GM19463 (cell line): ENCODE results near the gene RAD23B.

Experiments
- ATAC-seq: cut with Tn5 transposase; IDR thresholded peaks from one replicate; pipeline ENCODE4 v1.9.1; 2021; ENCODE audit warnings: mild to moderate bottlenecking, moderate library complexity; ENCODE audit not compliant: unreplicated experiment

RAD23B gene

GRCh38 chr9:107368696-107369095 is 85.6 kb downstream of the RAD23B start:
- ATAC-seq: no peak

DNA sequence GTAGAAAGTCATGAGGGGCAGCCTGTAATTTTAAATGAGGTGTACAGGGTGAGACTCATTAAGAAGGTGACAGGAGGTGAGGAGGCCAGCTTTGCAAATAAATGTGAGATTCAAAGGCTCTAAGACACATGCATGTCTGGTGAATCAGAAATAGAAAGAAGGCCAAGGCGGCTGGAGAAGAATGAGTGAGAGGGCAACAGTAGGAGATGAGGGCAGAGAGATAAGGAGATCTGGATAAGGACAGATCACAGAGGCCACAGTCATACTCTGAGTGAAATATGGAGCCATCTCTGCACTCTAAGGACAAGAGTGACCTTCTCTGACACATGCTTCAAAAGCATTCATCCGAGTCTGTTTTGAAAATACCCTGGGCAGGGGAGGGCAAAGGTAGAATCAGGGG is 90.7 kb downstream of the RAD23B start:
- no peak for ATAC-seq

DNA sequence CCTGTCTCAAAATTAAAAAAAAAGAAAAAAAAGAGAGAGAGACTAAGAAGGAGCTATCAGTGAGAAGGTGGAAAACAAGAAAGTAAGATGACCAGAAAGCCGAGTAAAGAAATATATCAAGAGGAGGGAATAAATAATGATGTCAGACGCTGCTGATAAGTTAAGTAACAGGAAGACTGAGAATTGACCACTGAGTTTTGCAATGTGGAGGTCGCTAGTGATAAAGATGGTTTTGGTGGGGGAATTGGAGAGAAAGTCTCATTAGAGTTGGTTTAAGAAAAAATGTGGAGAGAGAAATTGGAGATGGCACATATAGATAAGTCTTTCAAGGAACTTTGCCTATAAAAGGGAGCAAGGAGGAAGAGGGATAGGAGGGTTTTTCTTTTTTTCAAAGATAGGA is 91.9 kb downstream of the RAD23B start:
- ATAC-seq: no peak

GRCh38 chr9:107375651-107376369 is 92.7 kb downstream of the RAD23B start:
- no peak for ATAC-seq

GRCh38 chr9:107378006-107378405 is 94.9 kb downstream of the RAD23B start:
- no peak for ATAC-seq
